ENCODE results near the gene CSMD2.

CSMD2 gene

GRCh38 chr1:33824971-33825370 lies 340.1 kb downstream of the CSMD2 start:
- POLR2A ChIA-PET: no interaction called here
- no peak for DNase-seq (ENCODE audit: extremely low spot score)
- CTCF ChIA-PET: no interaction called here
- TF ChIP-seq CTBP1 (IDR thresholded peaks at IDR 0.05; ENCODE audit: borderline replicate concordance) (no peak), FOXM1 (IDR thresholded peaks at IDR 0.05; ENCODE audit: borderline replicate concordance) (no peak), TARDBP (IDR thresholded peaks at IDR 0.05) (no peak), SP1 (IDR thresholded peaks at IDR 0.05) (no peak), HDGF (IDR thresholded peaks at IDR 0.05; ENCODE audit: borderline replicate concordance) (no peak), FOXK2 (IDR thresholded peaks at IDR 0.05) (no peak), ARNT (IDR thresholded peaks at IDR 0.05) (no peak), FOXA1 (IDR thresholded peaks at IDR 0.05) (no peak), LEF1 (IDR thresholded peaks at IDR 0.05; ENCODE audit: borderline replicate concordance) (no peak), BHLHE40 (IDR thresholded peaks at IDR 0.05; ENCODE audit: borderline replicate concordance) (no peak), ZNF384 (IDR thresholded peaks at IDR 0.05) (no peak), NFRKB (IDR thresholded peaks at IDR 0.05) (no peak), PKNOX1 (IDR thresholded peaks at IDR 0.05) (no peak), ELF4 (IDR thresholded peaks at IDR 0.05) (no peak), SUZ12 (IDR thresholded peaks at IDR 0.05) (no peak), L3MBTL2 (conservative IDR thresholded peaks at IDR 0.05) (no peak)

GRCh38 chr1:33824321-33824720 lies 340.7 kb downstream of the CSMD2 start:
- TF ChIP-seq ZNF384 (IDR thresholded peaks at IDR 0.05): no peak
- TF ChIP-seq SP1 (IDR thresholded peaks at IDR 0.05): no peak
- TF ChIP-seq SUZ12 (IDR thresholded peaks at IDR 0.05): no peak
- no peak for TF ChIP-seq NFRKB (IDR thresholded peaks at IDR 0.05)
- TF ChIP-seq FOXM1 (IDR thresholded peaks at IDR 0.05; ENCODE audit: borderline replicate concordance): no peak
- TF ChIP-seq ARNT (IDR thresholded peaks at IDR 0.05): no peak
- TF ChIP-seq FOXK2 (IDR thresholded peaks at IDR 0.05): no peak
- TF ChIP-seq BHLHE40 (IDR thresholded peaks at IDR 0.05; ENCODE audit: borderline replicate concordance): no peak
- TF ChIP-seq ELF4 (IDR thresholded peaks at IDR 0.05): no peak
- CTCF ChIA-PET: no interaction called here
- DNase-seq (ENCODE audit: extremely low spot score): no peak
- POLR2A ChIA-PET: no interaction called here

DNA sequence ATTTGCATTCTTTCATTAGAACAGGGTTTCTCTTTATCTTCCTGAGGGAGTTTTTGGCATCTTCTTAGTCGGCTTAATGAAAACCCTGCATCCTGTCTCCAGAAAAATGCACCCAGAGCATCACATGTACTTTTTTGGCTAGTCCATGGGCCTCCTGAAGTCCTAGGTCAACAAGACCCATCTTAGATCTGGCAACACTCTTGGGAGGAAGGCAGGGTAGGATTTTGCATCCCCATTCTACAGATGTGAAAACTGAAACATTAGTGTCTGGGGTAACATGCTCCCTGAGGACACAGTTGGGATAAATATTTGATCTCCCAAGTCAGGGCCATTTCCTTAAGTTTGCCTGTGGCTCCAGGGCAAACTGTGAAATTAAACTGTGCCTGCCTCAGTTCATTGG lies 341.2 kb downstream of the CSMD2 start:
- no peak for TF ChIP-seq SP1 (IDR thresholded peaks at IDR 0.05)
- no peak for TF ChIP-seq LEF1 (IDR thresholded peaks at IDR 0.05; ENCODE audit: borderline replicate concordance)
- TF ChIP-seq FOXA1 (IDR thresholded peaks at IDR 0.05): no peak
- TF ChIP-seq PKNOX1 (IDR thresholded peaks at IDR 0.05): no peak
- no peak for TF ChIP-seq HDGF (IDR thresholded peaks at IDR 0.05; ENCODE audit: borderline replicate concordance)
- no peak for TF ChIP-seq CTBP1 (IDR thresholded peaks at IDR 0.05; ENCODE audit: borderline replicate concordance)
- TF ChIP-seq ARNT (IDR thresholded peaks at IDR 0.05): no peak
- TF ChIP-seq FOXM1 (IDR thresholded peaks at IDR 0.05; ENCODE audit: borderline replicate concordance): no peak
- no peak for TF ChIP-seq TARDBP (IDR thresholded peaks at IDR 0.05)
- TF ChIP-seq L3MBTL2 (conservative IDR thresholded peaks at IDR 0.05): no peak
- no peak for TF ChIP-seq ELF4 (IDR thresholded peaks at IDR 0.05)
- TF ChIP-seq NFRKB (IDR thresholded peaks at IDR 0.05): no peak
- TF ChIP-seq SUZ12 (IDR thresholded peaks at IDR 0.05): no peak
- no peak for TF ChIP-seq BHLHE40 (IDR thresholded peaks at IDR 0.05; ENCODE audit: borderline replicate concordance)
- POLR2A ChIA-PET: no interaction called here
- CTCF ChIA-PET: no interaction called here
- DNase-seq (ENCODE audit: extremely low spot score): no peak

GRCh38 chr1:33823401-33823800 lies 341.6 kb downstream of the CSMD2 start:
- POLR2A ChIA-PET: no interaction called here
- CTCF ChIA-PET: no interaction called here
- TF ChIP-seq NFRKB (IDR thresholded peaks at IDR 0.05) (no peak), ARNT (IDR thresholded peaks at IDR 0.05) (no peak)
- no peak for DNase-seq (ENCODE audit: extremely low spot score)

DNA sequence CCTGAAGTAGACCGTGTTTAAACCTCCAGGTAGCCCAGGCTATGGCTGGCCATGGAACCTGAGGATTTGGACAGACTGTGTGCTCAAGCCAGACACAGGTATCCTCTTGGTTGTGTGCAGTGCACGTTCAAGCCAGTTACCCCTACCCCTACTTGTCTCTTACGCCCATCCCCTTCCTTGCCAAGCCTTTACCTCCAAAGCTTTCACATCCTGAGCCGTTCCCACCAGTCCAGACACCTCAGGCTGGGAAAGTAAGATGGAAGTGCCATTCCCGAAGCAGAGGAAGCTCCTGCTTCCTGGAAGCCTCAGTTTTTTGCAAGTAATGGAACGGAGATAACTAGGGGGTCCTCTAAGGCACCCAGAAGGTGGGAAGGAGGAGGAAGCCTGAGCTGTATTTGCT lies 342.6 kb downstream of the CSMD2 start:
- ChIA-PET POLR2A (no interaction called here), CTCF (no interaction called here)
- TF ChIP-seq ARNT (IDR thresholded peaks at IDR 0.05): no peak
- TF ChIP-seq FOXM1 (IDR thresholded peaks at IDR 0.05; ENCODE audit: borderline replicate concordance): no peak
- TF ChIP-seq NFRKB (IDR thresholded peaks at IDR 0.05): no peak
- no peak for TF ChIP-seq BHLHE40 (IDR thresholded peaks at IDR 0.05; ENCODE audit: borderline replicate concordance)
- no peak for TF ChIP-seq CTBP1 (IDR thresholded peaks at IDR 0.05; ENCODE audit: borderline replicate concordance)
- no peak for TF ChIP-seq PKNOX1 (IDR thresholded peaks at IDR 0.05)
- TF ChIP-seq FOXA1 (IDR thresholded peaks at IDR 0.05): no peak
- no peak for TF ChIP-seq HDGF (IDR thresholded peaks at IDR 0.05; ENCODE audit: borderline replicate concordance)
- TF ChIP-seq SUZ12 (IDR thresholded peaks at IDR 0.05): no peak
- no peak for TF ChIP-seq SP1 (IDR thresholded peaks at IDR 0.05)
- no peak for TF ChIP-seq LEF1 (IDR thresholded peaks at IDR 0.05; ENCODE audit: borderline replicate concordance)
- TF ChIP-seq ZNF384 (IDR thresholded peaks at IDR 0.05): no peak
- no peak for DNase-seq (ENCODE audit: extremely low spot score)

GRCh38 chr1:33821291-33821690 lies 343.7 kb downstream of the CSMD2 start:
- DNase-seq (ENCODE audit: extremely low spot score): no peak
- CTCF ChIA-PET: no interaction called here
- TF ChIP-seq ZNF384 (IDR thresholded peaks at IDR 0.05): no peak
- no peak for TF ChIP-seq ELF4 (IDR thresholded peaks at IDR 0.05)
- TF ChIP-seq BHLHE40 (IDR thresholded peaks at IDR 0.05; ENCODE audit: borderline replicate concordance): no peak
- TF ChIP-seq NFRKB (IDR thresholded peaks at IDR 0.05): no peak
- no peak for TF ChIP-seq FOXK2 (IDR thresholded peaks at IDR 0.05)
- TF ChIP-seq FOXM1 (IDR thresholded peaks at IDR 0.05; ENCODE audit: borderline replicate concordance): no peak
- TF ChIP-seq CTBP1 (IDR thresholded peaks at IDR 0.05; ENCODE audit: borderline replicate concordance): no peak
- no peak for TF ChIP-seq PKNOX1 (IDR thresholded peaks at IDR 0.05)
- POLR2A ChIA-PET: no interaction called here

Data from HEK293T (cell line).